Naive thymus-derived CD4-positive, alpha-beta T cell (primary cell): ENCODE measurements around the gene SETD1B. TPM values are rescaled to one million over a fixed set of nuclear protein-coding genes. Genes with fewer than 3 reads are reported as not detected.

Experiments used
- ATAC-seq: fragments of 150-1000 bp; cut with Tn5 transposase; 2 replicates; pipeline ENCODE4 v1.10.0; 2021; ENCODE audit warnings: mild to moderate bottlenecking, moderate library complexity
- CTCF ChIA-PET: fragments of 350-600 bp; sonication (Branson Sonifier 250); formaldehyde crosslinking; loops from one replicate; lab custom pipeline; 2021; ENCODE audit warnings: antibody characterized with exemption; lab: Charles Lee
- POLR2A ChIA-PET: fragments of 350-600 bp; sonication (Branson Sonifier 250); formaldehyde crosslinking; loops from one replicate; lab custom pipeline; 2021; ENCODE audit warnings: antibody characterized with exemption, inconsistent platforms; lab: Charles Lee
- DNase-seq, 9 donors: peaks; one replicate each; pipeline versions ENCODE4 v3.0.0 to v3.0.0-alpha.2; 2020 to 2022; ENCODE audit warnings: mixed read lengths in 1 of 9
- H3K27ac ChIP-seq: one replicate; pipeline ENCODE4 v1.7.0; 2013; ENCODE audit warnings: mild to moderate bottlenecking, low read depth, low read length, moderate library complexity
- H3K27me3 ChIP-seq, 2 donors: one replicate each; pipeline ENCODE4 v1.7.0; 2013; ENCODE audit warnings: low read length in 2 of 2, mild to moderate bottlenecking in 2 of 2, moderate library complexity in 2 of 2; ENCODE audit not compliant: control insufficient read depth in 2 of 2, insufficient read depth in 2 of 2
- H3K36me3 ChIP-seq, 3 experiments: 1 replicate in 2 of 3; 2 replicates in 1 of 3; pipeline ENCODE4 v1.7.0; 2013; ENCODE audit warnings: low read length in 3 of 3, mild to moderate bottlenecking in 3 of 3, moderate library complexity in 1 of 3; ENCODE audit not compliant: insufficient read depth in 3 of 3, control insufficient read depth in 2 of 3
- H3K4me1 ChIP-seq, 2 donors: one replicate each; pipeline ENCODE4 v1.7.0; 2013; ENCODE audit warnings: low read length in 2 of 2, mild to moderate bottlenecking in 2 of 2, moderate library complexity in 1 of 2; ENCODE audit not compliant: control insufficient read depth in 2 of 2, insufficient read depth in 2 of 2
- H3K4me3 ChIP-seq: 2 replicates; pipeline ENCODE4 v1.7.0; 2013; ENCODE audit warnings: mild to moderate bottlenecking, low read length
- H3K9me3 ChIP-seq, 3 experiments: 1 replicate in 2 of 3; 2 replicates in 1 of 3; pipeline ENCODE4 v1.7.0; 2013; ENCODE audit warnings: low read length in 3 of 3; ENCODE audit not compliant: control insufficient read depth in 2 of 3
- H3K27ac Mint-ChIP-seq, 9 donors: one replicate each; pipeline ENCODE4 v1.8.0; 2020 to 2022; ENCODE audit warnings: mixed read lengths in 9 of 9, mild to moderate bottlenecking in 8 of 9, moderate library complexity in 5 of 9, inconsistent platforms in 2 of 9
- H3K27me3 Mint-ChIP-seq, 5 donors: one replicate each; pipeline ENCODE4 v1.8.0; 2021 to 2022; ENCODE audit warnings: mixed read lengths in 5 of 5, mild to moderate bottlenecking in 1 of 5
- H3K36me3 Mint-ChIP-seq, 5 donors: one replicate each; pipeline ENCODE4 v1.8.0; 2020 to 2022; ENCODE audit warnings: mixed read lengths in 5 of 5, mild to moderate bottlenecking in 3 of 5, inconsistent platforms in 1 of 5
- H3K4me1 Mint-ChIP-seq, 7 donors: one replicate each; pipeline ENCODE4 v1.8.0; 2020 to 2022; ENCODE audit warnings: mixed read lengths in 7 of 7, mild to moderate bottlenecking in 3 of 7, inconsistent platforms in 1 of 7
- H3K4me3 Mint-ChIP-seq, 10 donors: one replicate each; pipeline ENCODE4 v1.8.0; 2020 to 2022; ENCODE audit warnings: mild to moderate bottlenecking in 10 of 10, mixed read lengths in 10 of 10, moderate library complexity in 6 of 10, inconsistent platforms in 2 of 10
- H3K9me3 Mint-ChIP-seq, 11 donors: one replicate each; pipeline ENCODE4 v1.8.0; 2020 to 2022; ENCODE audit warnings: mixed read lengths in 11 of 11, mild to moderate bottlenecking in 4 of 11, inconsistent platforms in 1 of 11, moderate library complexity in 1 of 11
- intact Hi-C, 2 donors: fragments of 100-400 bp; cut with micrococcal nuclease; formaldehyde crosslinking; loops; one replicate each; pipeline ENCODE4 v1.15.1; 2023
- polyA plus RNA-seq, 2 donors: library from polyadenylated mRNA; unstranded; fragments of 300-500 nt; fragmentation: Illumina TruSeq; gene quantifications; one replicate each; pipeline ENCODE4 v1.2.3, GENCODE V29; 2021
- total RNA-seq, 6 experiments: library from RNA in 5 of 6; stranded (reverse) in 5 of 6; gene quantifications; 1 replicate in 5 of 6; 2 replicates in 1 of 6; pipeline ENCODE4 v1.2.3 and lab custom pipeline; 2021 to 2026

Gene SETD1B
- total and polyA plus RNA-seq, 7 experiments from 2014 or later, result 2.1 to 124 (median 77.7) TPM

- Mint-ChIP-seq H3K4me3 (peak overlapping the region; percentile 88 to 100 (median 92)), H3K4me1 (peaks cover 25 to 51% (median 31%) of the 10 kb centered on the region in 7 donors), H3K27ac (peak overlapping the region; percentile 79 to 100 (median 93)), H3K27me3 (no peaks in the 10 kb centered on the region), H3K9me3 (peaks cover 0 to 6% (median 0%) of the 10 kb centered on the region in 11 donors), H3K36me3 (peaks cover 7 to 32% (median 8%) of the 10 kb centered on the region in 5 donors)
- Histone ChIP-seq H3K36me3 (peaks cover 0 to 61% (median 3%) of the 10 kb centered on the region in 3 experiments), H3K27ac (peak overlapping the region; percentile 81), H3K4me3 (peak overlapping the region; percentile 75), H3K27me3 (no peaks in the 10 kb centered on the region), H3K4me1 (peaks cover 28 to 33% of the 10 kb centered on the region in 2 donors), H3K9me3 (no peaks in the 10 kb centered on the region)
- CTCF ChIA-PET, result interaction anchor here (0.6 to 13.4 kb wide), 8 partner anchors 10 to 189 kb away, joined by 3 to 609 read pairs (median 4); partner anchors contain the start of gene RHOF
- ATAC-seq (no peak), DNase-seq (no peak)
- POLR2A ChIA-PET, result interaction anchor here (0.6 to 28.5 kb wide), 10 partner anchors 9 to 1719 kb away, joined by 3 to 1941 read pairs (median 4); partner anchors contain the start of genes PSMD9, RHOF, SETD1B and TMEM120B
- intact Hi-C loops, result loop anchor here in 1 of 2 donors (10.0 kb wide), 1 partner anchor 418 kb away; the partner anchor contains the start of gene DIABLO
Measured at GRCh38 chr12:121806546-121807423, 3.0 kb downstream of the SETD1B start.

- Histone ChIP-seq H3K36me3 (peaks cover 0 to 63% (median 3%) of the 10 kb centered on the region in 3 experiments), H3K4me3 (no peak overlapping the region), H3K27me3 (no peaks in the 10 kb centered on the region), H3K27ac (peak overlapping the region; percentile 46), H3K9me3 (no peaks in the 10 kb centered on the region), H3K4me1 (peaks cover 35 to 42% of the 10 kb centered on the region in 2 donors)
- ChIA-PET CTCF (interaction anchor here (0.6 to 13.4 kb wide), 4 partner anchors 11 to 107 kb away, joined by 4 to 609 read pairs (median 5); partner anchors contain the start of gene RHOF), POLR2A (interaction anchor here (0.9 to 28.5 kb wide), 5 partner anchors 8 to 121 kb away, joined by 3 to 1941 read pairs (median 5); partner anchors contain the start of genes PSMD9, RHOF and SETD1B)
- intact Hi-C loops, result loop anchor here in 1 of 2 donors (10.0 kb wide), 1 partner anchor 417 kb away; the partner anchor contains the start of gene DIABLO
- H3K9me3 Mint-ChIP-seq, result peaks cover 0 to 4% (median 0%) of the 10 kb centered on the region in 11 donors
- peak overlapping the region; percentile 47 to 100 (median 90) for H3K4me3 Mint-ChIP-seq
- peak overlapping the region in 6 of 9 donors; percentile 68 to 87 (median 77) for H3K27ac Mint-ChIP-seq
- ATAC-seq (no peak), DNase-seq (no peak)
- peaks cover 25 to 56% (median 36%) of the 10 kb centered on the region in 7 donors for H3K4me1 Mint-ChIP-seq
- peaks cover 4 to 29% (median 8%) of the 10 kb centered on the region in 5 donors for H3K36me3 Mint-ChIP-seq
- no peaks in the 10 kb centered on the region for H3K27me3 Mint-ChIP-seq
Measured at GRCh38 chr12:121807642-121808347, 4.0 kb downstream of the SETD1B start.

- CTCF ChIA-PET, result interaction anchor here (0.6 to 13.4 kb wide), 4 partner anchors 12 to 346 kb away, joined by 4 to 609 read pairs (median 14); partner anchors contain the start of gene RHOF
Measured at GRCh38 chr12:121808623-121809022, 4.8 kb downstream of the SETD1B start.

GRCh38 chr12:121809712-121810116, 5.9 kb downstream of the SETD1B start:
- ATAC-seq (no peak), DNase-seq (no peak)
- Mint-ChIP-seq H3K9me3 (peaks cover 0 to 2% (median 0%) of the 10 kb centered on the region in 11 donors), H3K4me3 (peak overlapping the region in 8 of 10 donors; percentile 13 to 91 (median 56)), H3K27me3 (no peaks in the 10 kb centered on the region), H3K27ac (peak overlapping the region in 7 of 9 donors; percentile 53 to 80 (median 75)), H3K36me3 (peaks cover 8 to 38% (median 12%) of the 10 kb centered on the region in 5 donors), H3K4me1 (peaks cover 35 to 68% (median 46%) of the 10 kb centered on the region in 7 donors)
- Histone ChIP-seq H3K27me3 (no peaks in the 10 kb centered on the region), H3K9me3 (no peaks in the 10 kb centered on the region), H3K4me3 (no peak overlapping the region), H3K27ac (no peak overlapping the region), H3K4me1 (peaks cover 42 to 49% of the 10 kb centered on the region in 2 donors), H3K36me3 (peaks cover 0 to 70% (median 10%) of the 10 kb centered on the region in 3 experiments)
- POLR2A ChIA-PET, result interaction anchor here (0.8 to 28.5 kb wide), 5 partner anchors 22 to 519 kb away, joined by 3 to 1941 read pairs (median 3); partner anchors contain the start of genes PSMD9, RHOF, SETD1B and TMEM120B
- intact Hi-C loops, result loop anchor here in 1 of 2 donors (10.0 kb wide), 1 partner anchor 415 kb away; the partner anchor contains the start of gene DIABLO
- CTCF ChIA-PET, result interaction anchor here (4.4 to 13.4 kb wide), 2 partner anchors 13 to 23 kb away, joined by 21 to 609 read pairs; partner anchors contain the start of gene RHOF

More at GRCh38 chr12:121808623-121809022, 4.8 kb downstream of the SETD1B start:
- H3K9me3 ChIP-seq, result no peaks in the 10 kb centered on the region
- Mint-ChIP-seq H3K27ac (peak overlapping the region in 5 of 9 donors; percentile 31 to 81 (median 76)), H3K4me1 (peaks cover 33 to 64% (median 44%) of the 10 kb centered on the region in 7 donors), H3K27me3 (no peaks in the 10 kb centered on the region), H3K4me3 (peak overlapping the region in 9 of 10 donors; percentile 17 to 91 (median 47)), H3K9me3 (peaks cover 0 to 2% (median 0%) of the 10 kb centered on the region in 11 donors), H3K36me3 (peaks cover 8 to 34% (median 10%) of the 10 kb centered on the region in 5 donors)
- H3K4me1 ChIP-seq, result peaks cover 42 to 46% of the 10 kb centered on the region in 2 donors
- H3K4me3 ChIP-seq, result no peak overlapping the region
- H3K27me3 ChIP-seq, result no peaks in the 10 kb centered on the region
- H3K36me3 ChIP-seq, result peaks cover 0 to 67% (median 5%) of the 10 kb centered on the region in 3 experiments
- intact Hi-C loops, result loop anchor here in 1 of 2 donors (10.0 kb wide), 1 partner anchor 416 kb away; the partner anchor contains the start of gene DIABLO
- peak overlapping the region; percentile 26 for H3K27ac ChIP-seq
- no peak for ATAC-seq
- DNase-seq, result no peak
- POLR2A ChIA-PET, result interaction anchor here (1.4 to 28.5 kb wide), 2 partner anchors 18 to 21 kb away, joined by 5 to 1941 read pairs; partner anchors contain the start of genes RHOF and SETD1B

GRCh38 chr12:121810234-121810817, 6.5 kb downstream of the SETD1B start:
- no peaks in the 10 kb centered on the region for H3K27me3 ChIP-seq
- peaks cover 0 to 70% (median 14%) of the 10 kb centered on the region in 3 experiments for H3K36me3 ChIP-seq
- no peaks in the 10 kb centered on the region for H3K9me3 ChIP-seq
- H3K4me3 Mint-ChIP-seq, result peak overlapping the region in 8 of 10 donors; percentile 72 to 92 (median 81)
- H3K4me3 ChIP-seq, result no peak overlapping the region
- CTCF ChIA-PET, result interaction anchor here (0.5 to 13.4 kb wide), 7 partner anchors 14 to 113 kb away, joined by 3 to 609 read pairs (median 4); partner anchors contain the start of gene RHOF
- H3K4me1 ChIP-seq, result peaks cover 42 to 49% of the 10 kb centered on the region in 2 donors
- peak overlapping the region in 4 of 9 donors; percentile 73 to 92 (median 88) for H3K27ac Mint-ChIP-seq
- no peaks in the 10 kb centered on the region for H3K27me3 Mint-ChIP-seq
- H3K27ac ChIP-seq, result peak overlapping the region; percentile 63
- DNase-seq (no peak), ATAC-seq (no peak)
- H3K36me3 Mint-ChIP-seq, result peaks cover 8 to 37% (median 12%) of the 10 kb centered on the region in 5 donors
- POLR2A ChIA-PET, result interaction anchor here (0.6 to 28.5 kb wide), 11 partner anchors 10 to 518 kb away, joined by 3 to 1941 read pairs (median 3); partner anchors contain the start of genes RHOF, SETD1B and TMEM120B
- H3K4me1 Mint-ChIP-seq, result peaks cover 35 to 71% (median 46%) of the 10 kb centered on the region in 7 donors
- H3K9me3 Mint-ChIP-seq, result peaks cover 0 to 2% (median 0%) of the 10 kb centered on the region in 11 donors
- intact Hi-C loops, result no loop called here
